DMS153 treated with DMSO at 0.1 percent for 48 hours (cell line): Measurements from ENCODE around the gene HYI.
"Not testable (repeated sequence)": the region's sequence is repeated elsewhere in the genome, so short reads cannot be mapped to it uniquely, and the experiment has no call there.

ENCODE experiments used
- DNase-seq: peaks from one replicate; lab custom pipeline; 2025; ENCODE audit not compliant: unreplicated experiment; lab: John Stamatoyannopoulos, UW

HYI gene

GRCh38 chr1:43464681-43465504, 11.2 kb upstream of the HYI start:
- DNase-seq = no peak

- DNase-seq = no peak
Measured at GRCh38 chr1:43463479-43463878, 9.7 kb upstream of the HYI start.

GRCh38 chr1:43460988-43461693, 7.4 kb upstream of the HYI start:
- no peak for DNase-seq

GRCh38 chr1:43458379-43458778, 4.6 kb upstream of the HYI start:
- DNase-seq = not testable (repeated sequence)

- DNase-seq = no peak
Measured at GRCh38 chr1:43455213-43455889, 1.6 kb upstream of the HYI start.

GRCh38 chr1:43454270-43455011, 710 bp upstream of the HYI start:
- DNase-seq = peak; percentile 98

- peak; percentile 31 for DNase-seq
Measured at GRCh38 chr1:43452789-43453441, 816 bp downstream of the HYI start.

- no peak for DNase-seq
Measured at GRCh38 chr1:43451701-43452532, 1.8 kb downstream of the HYI start.

- no peak for DNase-seq
Measured at GRCh38 chr1:43451157-43451591, 2.6 kb downstream of the HYI start.

GRCh38 chr1:43450251-43450941, 3.3 kb downstream of the HYI start:
- no peak for DNase-seq

GRCh38 chr1:43449708-43450069, 4.0 kb downstream of the HYI start:
- no peak for DNase-seq

- no peak for DNase-seq
Measured at GRCh38 chr1:43448955-43449707, 4.6 kb downstream of the HYI start.

GRCh38 chr1:43447891-43448708, 5.6 kb downstream of the HYI start:
- no peak for DNase-seq

- DNase-seq = no peak
Measured at GRCh38 chr1:43446881-43447835, 6.6 kb downstream of the HYI start.

GRCh38 chr1:43446388-43446740, 7.4 kb downstream of the HYI start:
- no peak for DNase-seq

GRCh38 chr1:43445606-43446387, 7.9 kb downstream of the HYI start:
- no peak for DNase-seq
